Stimulated activated CD8-positive, alpha-beta memory T cell treated with anti-CD3 and anti-CD28 coated beads, Interleukin-15, amount 100 ng/mL, for 1 hour (primary cell): ENCODE measurements around the gene BASP1.
"Not testable (repeated sequence)": the region's sequence is repeated elsewhere in the genome, so short reads cannot be mapped to it uniquely, and the experiment has no call there.

ENCODE experiments used
- DNase-seq: peaks from one replicate; pipeline ENCODE4 v3.0.0-alpha.2; 2020; ENCODE audit warnings: low read depth

Gene BASP1

DNA sequence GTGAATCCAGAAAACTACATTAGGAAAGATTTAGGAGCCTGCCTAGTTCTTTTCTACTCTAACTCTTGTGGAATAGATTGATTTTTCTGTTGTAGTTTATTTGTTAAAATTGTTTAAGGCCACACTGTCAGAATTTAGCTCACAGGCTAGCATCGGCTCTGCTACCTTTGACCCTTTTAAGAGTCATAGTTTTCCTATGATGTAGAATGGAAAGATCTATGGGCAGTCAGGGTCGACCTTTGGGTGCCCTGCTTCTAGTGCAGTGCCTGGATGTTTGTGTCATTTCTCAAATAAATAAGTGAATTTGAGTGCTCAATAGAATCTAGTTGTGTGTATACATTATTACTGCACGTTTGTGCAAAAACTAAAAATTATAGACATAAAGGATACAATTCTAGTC, 38.7 kb downstream of the BASP1 start:
- DNase-seq, result no peak

GRCh38 chr5:17256839-17257238, 39.4 kb downstream of the BASP1 start:
- no peak for DNase-seq

GRCh38 chr5:17257705-17258273, 40.4 kb downstream of the BASP1 start:
- no peak for DNase-seq

DNA sequence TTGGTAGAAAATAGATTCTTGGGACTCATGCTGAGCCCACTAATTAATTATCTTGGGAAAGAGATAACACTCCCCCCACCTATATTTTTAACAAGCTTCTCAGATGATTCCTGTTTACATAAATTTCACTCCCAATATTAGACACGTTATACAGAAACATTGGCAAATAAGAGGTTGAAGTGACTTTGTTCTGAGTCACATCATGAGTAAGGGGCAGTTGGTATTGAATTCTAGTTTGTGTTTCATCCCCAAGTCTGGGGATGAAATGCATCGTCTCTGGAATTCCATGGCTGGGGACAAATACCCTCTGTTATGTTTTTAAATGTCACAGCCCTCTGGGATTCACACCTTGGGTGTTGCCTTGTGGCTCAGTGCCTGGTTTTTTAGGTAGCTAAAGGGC, 41.0 kb downstream of the BASP1 start:
- no peak for DNase-seq

GRCh38 chr5:17259012-17259411, 41.6 kb downstream of the BASP1 start:
- DNase-seq, result not testable (repeated sequence)

- DNase-seq, result no peak
Observed at GRCh38 chr5:17259630-17260257, 42.3 kb downstream of the BASP1 start.

- no peak for DNase-seq
Observed at GRCh38 chr5:17260549-17260948, 43.1 kb downstream of the BASP1 start.

GRCh38 chr5:17261075-17261474, 43.6 kb downstream of the BASP1 start:
- no peak for DNase-seq

DNA sequence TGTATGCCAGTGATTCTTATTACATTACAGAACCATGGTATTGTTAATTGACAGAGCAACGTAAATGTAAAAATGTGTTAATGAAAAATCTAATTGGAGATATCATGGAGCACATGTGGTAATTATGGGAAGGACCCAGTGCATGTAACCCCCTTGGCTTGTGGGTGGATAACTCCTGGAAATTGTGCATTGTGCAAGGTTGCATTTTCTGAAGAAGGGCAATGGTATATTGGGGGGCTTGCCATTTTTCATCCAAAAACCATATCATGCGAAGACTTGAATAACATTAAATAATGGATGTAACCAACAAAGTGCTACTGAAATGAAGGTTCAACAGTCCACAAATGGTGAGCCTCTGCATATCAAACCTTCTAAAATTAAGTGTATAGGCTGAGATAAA, 47.6 kb downstream of the BASP1 start:
- DNase-seq, result no peak

DNA sequence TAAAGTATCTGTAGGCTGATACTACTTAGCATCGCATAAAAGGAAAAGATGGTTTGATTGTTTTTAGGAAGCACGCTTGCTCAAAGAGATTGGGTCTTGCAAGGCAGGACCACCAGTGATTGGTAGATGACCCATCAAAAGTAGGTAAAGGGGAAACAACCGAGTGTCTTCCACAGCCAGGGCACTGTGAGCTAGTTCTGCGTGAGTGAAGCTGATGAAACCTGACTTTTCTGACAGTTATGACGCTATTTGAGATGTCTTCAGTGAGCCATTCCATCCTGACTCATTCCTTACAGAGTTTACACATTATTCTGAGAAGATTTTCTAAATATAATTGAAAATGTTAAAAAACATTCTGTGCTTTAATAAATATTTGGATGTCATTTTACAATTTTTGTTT, 49.7 kb downstream of the BASP1 start:
- DNase-seq, result no peak

- no peak for DNase-seq
Observed at GRCh38 chr5:17269201-17269600, 51.8 kb downstream of the BASP1 start.

- DNase-seq, result no peak
Observed at GRCh38 chr5:17272111-17272510, 54.7 kb downstream of the BASP1 start.

DNA sequence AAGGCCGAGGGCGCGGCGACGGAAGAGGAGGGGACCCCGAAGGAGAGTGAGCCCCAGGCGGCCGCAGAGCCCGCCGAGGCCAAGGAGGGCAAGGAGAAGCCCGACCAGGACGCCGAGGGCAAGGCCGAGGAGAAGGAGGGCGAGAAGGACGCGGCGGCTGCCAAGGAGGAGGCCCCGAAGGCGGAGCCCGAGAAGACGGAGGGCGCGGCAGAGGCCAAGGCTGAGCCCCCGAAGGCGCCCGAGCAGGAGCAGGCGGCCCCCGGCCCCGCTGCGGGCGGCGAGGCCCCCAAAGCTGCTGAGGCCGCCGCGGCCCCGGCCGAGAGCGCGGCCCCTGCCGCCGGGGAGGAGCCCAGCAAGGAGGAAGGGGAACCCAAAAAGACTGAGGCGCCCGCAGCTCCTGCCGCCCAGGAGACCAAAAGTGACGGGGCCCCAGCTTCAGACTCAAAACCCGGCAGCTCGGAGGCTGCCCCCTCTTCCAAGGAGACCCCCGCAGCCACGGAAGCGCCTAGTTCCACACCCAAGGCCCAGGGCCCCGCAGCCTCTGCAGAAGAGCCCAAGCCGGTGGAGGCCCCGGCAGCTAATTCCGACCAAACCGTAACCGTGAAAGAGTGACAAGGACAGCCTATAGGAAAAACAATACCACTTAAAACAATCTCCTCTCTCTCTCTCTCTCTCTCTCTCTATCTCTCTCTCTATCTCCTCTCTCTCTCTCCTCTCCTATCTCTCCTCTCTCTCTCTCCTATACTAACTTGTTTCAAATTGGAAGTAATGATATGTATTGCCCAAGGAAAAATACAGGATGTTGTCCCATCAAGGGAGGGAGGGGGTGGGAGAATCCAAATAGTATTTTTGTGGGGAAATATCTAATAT, 58.1 kb downstream of the BASP1 start:
- DNase-seq, result no peak

DNA sequence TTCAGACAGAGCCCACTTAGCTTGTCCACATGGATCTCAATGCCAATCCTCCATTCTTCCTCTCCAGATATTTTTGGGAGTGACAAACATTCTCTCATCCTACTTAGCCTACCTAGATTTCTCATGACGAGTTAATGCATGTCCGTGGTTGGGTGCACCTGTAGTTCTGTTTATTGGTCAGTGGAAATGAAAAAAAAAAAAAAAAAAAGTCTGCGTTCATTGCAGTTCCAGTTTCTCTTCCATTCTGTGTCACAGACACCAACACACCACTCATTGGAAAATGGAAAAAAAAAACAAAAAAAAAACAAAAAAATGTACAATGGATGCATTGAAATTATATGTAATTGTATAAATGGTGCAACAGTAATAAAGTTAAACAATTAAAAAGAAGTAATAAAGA, 59.0 kb downstream of the BASP1 start:
- DNase-seq, result no peak

GRCh38 chr5:17277907-17278306, 60.5 kb downstream of the BASP1 start:
- no peak for DNase-seq

GRCh38 chr5:17278931-17279330, 61.5 kb downstream of the BASP1 start:
- no peak for DNase-seq

DNA sequence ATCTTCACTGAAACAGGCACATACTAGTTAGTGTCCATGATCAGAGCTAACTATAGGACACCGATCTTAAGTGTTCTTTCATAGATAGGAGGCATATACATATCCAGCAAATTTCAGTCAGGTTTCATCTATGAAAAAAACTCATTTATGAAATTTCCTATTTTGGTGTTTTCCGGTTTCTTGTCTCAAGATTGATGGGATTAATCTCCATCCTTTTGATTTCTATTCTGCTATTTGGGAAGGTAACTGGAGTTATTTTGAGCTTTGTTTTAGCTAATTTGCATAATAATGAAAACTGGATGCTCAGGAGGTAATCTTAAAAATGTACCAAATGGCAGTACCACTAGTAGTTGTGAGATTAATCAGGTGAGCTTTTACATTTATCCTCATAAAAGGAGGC, 62.1 kb downstream of the BASP1 start:
- no peak for DNase-seq

GRCh38 chr5:17282283-17283120, 65.1 kb downstream of the BASP1 start:
- no peak for DNase-seq

GRCh38 chr5:17283121-17283415, 65.6 kb downstream of the BASP1 start:
- DNase-seq, result no peak

DNA sequence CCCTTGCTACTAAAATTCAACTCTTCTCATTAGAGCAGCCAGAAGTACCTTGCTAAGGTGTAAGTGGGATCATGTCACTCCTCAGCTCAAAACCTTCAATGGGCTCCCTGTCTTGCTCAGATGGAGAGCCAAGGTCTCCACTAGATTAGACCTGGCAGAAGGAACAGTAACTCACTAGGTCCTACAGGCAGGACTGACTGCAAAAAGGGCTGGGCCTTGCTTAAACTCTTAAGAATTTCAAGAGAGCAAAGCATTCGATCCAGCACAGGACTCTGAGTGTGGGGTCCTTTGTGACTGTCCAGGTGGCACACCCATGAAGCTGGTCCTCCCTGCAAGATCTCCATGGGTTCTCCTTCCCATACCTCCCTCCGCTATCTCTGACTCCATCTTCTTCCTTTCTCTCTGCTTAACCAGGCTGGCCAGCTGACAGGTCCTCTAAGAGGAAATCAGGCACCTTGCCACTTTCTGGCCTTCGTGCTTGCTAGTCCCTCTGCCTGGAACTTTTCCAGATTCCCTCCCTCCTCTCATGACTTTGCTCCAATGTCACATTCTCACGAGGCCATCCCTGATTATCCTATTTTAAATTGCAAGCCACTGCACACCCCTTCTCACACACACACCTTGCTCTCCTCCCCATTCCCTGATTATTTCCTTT, 70.2 kb downstream of the BASP1 start:
- no peak for DNase-seq

GRCh38 chr5:17288570-17288969, 71.1 kb downstream of the BASP1 start:
- no peak for DNase-seq
